ENCODE data around the gene NUBPL. TPM values are rescaled to one million over a fixed set of nuclear protein-coding genes. Genes with fewer than 3 reads are reported as not detected.

Gene NUBPL, protein sequence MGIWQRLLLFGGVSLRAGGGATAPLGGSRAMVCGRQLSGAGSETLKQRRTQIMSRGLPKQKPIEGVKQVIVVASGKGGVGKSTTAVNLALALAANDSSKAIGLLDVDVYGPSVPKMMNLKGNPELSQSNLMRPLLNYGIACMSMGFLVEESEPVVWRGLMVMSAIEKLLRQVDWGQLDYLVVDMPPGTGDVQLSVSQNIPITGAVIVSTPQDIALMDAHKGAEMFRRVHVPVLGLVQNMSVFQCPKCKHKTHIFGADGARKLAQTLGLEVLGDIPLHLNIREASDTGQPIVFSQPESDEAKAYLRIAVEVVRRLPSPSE
- total RNA-seq: 17.8 TPM

DNA sequence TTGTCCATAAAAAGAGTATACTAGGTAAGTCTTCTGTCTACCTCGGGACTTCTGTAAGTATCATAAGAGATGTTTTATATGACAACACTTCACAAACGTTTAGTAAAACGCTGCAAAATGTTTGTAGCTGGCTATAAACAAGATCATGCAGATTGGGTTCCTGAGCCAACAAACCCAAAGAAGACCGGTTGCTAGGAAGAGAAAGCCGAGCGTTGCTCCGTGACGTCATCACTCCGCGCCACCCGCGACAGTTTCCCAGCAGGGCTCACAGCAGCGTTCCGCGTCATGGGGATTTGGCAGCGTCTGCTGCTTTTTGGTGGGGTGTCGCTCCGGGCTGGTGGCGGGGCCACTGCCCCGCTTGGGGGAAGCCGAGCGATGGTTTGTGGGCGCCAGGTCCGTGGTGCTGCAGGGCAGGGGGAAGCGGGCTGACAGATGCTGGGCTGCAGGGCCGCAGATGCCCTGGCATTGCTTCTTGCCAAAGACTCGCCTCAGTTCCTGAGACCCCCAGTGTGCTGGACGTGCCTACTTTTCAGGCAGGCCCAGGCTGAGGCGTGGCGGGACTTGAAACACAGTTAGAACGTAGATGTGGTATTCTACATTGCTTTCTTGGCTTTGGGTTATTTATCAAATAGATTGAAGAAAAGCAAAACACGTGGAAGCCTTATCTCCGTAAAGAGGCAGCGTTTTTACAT is at the start of gene NUBPL:
Gene NUBPL (plus strand): TSS at position 250 of the 692 bp plus-strand sequence. CDS start 36 bp downstream, at position 286.

Small RNA genes within 50 kb of the gene (small RNA-seq; reads per million reads assigned to genes)
- not detected for gene RNU6-455P
- not detected for gene RNU6-602P

Other genes starting within 250 kb of the NUBPL start
- 48.9 TPM for gene HEATR5A, start 140.9 kb upstream of the NUBPL start, total RNA-seq
- gene DTD2, start 103.9 kb upstream of the NUBPL start, total RNA-seq: 55.8 TPM
- not detected for gene GPR33, start 73.4 kb upstream of the NUBPL start, total RNA-seq

All from diencephalon (tissue), 1 donor.